GM18951 (cell line): ENCODE measurements around the gene NDUFAF2.

ENCODE experiments used
- POLR2A ChIP-seq: IDR thresholded peaks from 4 replicates; pipeline ENCODE4 v1.6.1; 2011; ENCODE audit warnings: mild to moderate bottlenecking; ENCODE audit not compliant: insufficient read length, insufficient read depth; ENCODE audit errors: extremely low read depth
- in situ Hi-C: fragments of 300-500 bp; cut with MboI; formaldehyde crosslinking; loops from one replicate; pipeline ENCODE4 v1.12.0; 2022; ENCODE audit warnings: low sequenced_read_pairs, mixed read lengths, inconsistent platforms; ENCODE audit not compliant: unreplicated experiment

The NDUFAF2 gene, protein sequence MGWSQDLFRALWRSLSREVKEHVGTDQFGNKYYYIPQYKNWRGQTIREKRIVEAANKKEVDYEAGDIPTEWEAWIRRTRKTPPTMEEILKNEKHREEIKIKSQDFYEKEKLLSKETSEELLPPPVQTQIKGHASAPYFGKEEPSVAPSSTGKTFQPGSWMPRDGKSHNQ

DNA sequence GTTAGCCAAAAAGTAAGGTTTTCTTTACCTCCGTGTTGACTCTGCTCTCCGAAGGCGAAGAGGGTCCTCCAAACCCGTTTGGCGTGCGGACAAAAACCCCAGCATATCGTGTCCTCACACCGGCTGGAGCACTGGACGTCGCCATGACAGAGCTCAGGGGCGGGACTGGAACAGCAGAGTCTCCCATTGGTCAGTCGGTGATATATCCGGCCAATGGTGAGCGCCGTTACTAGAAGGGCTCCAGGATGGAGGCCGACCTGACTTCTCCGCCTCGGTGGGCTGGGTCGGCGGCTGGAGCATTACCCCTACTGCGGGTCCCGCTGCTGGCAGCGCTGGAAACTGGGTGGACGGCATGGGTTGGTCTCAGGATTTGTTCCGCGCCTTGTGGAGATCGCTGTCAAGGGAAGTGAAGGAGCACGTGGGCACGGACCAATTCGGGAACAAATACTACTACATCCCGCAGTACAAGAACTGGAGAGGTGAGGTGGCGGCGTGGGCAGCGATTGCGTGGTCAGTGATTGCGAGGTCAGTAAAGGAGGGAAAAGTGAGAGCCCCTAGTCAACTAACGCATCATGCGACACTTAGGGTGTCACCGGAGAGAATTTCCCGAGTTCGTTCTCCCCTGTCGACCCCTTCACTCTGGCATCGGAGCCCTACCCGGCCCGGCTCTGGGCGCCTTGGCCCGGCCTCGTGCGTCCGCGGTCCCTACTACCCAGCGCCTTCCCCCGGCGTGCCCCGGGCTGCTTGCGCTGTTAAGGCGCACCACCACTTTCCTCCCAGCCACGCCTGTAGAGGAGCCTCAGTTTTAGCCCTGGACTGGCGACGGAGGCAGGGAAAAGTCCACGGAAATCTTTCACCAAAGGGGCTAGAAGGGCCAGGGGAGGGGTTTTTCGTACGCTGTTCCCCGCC, at the start of gene NDUFAF2, which contains the start of gene ERCC8:
Gene NDUFAF2, plus strand, starts transcription at position 302 of the 909 bp plus-strand sequence. Its CDS starts 51 bp downstream, at position 353.
Gene ERCC8, minus strand, starts transcription at position 167 of the 909 bp plus-strand sequence. Its CDS starts 62 bp downstream, at position 105.
- in situ Hi-C loops: no loop called here

DNA sequence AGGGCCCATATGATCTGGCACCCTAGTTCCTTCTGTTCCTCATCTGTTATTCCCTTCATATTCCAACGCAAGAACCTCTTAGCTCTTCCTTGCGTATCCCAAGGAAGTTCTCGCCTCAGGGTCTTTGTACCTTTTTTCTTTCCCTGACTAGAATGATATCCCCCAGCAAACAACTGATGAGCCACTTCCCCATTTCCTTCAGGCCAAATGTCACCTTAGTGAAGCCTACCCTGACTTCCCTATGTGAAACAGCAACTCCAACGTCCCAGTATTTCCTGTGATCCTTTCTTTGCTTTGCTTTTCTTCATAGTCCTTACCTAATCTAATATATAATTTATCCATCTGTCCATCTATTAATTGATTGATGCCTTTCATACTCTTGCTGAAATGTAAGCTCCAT, 48.0 kb upstream of the NDUFAF2 start:
- in situ Hi-C loops: no loop called here

More for the DNA sequence above, at the start of gene NDUFAF2, which contains the start of gene ERCC8:
- TF ChIP-seq POLR2A: peak; percentile 73

DNA sequence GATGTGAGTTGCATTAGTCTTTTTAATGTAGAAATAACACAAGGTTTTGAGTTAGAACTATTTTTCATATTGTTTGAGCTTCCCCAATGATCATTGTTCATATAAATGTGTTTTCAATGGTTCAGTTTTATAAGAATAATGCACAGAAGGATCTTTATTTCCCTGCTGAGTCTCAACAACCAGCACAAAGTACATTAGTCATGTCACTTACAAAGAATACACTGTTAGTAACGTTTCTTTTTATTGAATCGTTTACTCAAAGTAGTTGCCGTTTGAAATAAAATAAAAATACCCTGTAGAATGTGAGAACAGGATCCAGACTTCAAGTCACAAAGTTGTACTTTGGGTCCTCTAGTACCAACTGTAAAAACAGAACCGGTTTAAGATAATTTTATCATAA, 41.6 kb upstream of the NDUFAF2 start:
- in situ Hi-C loops: loop anchor here (25.0 kb wide), 1 partner anchor 1091 kb away; no protein-coding TSS in a partner anchor
- TF ChIP-seq POLR2A: no peak

More for the DNA sequence above, 48.0 kb upstream of the NDUFAF2 start:
- TF ChIP-seq POLR2A: no peak

DNA sequence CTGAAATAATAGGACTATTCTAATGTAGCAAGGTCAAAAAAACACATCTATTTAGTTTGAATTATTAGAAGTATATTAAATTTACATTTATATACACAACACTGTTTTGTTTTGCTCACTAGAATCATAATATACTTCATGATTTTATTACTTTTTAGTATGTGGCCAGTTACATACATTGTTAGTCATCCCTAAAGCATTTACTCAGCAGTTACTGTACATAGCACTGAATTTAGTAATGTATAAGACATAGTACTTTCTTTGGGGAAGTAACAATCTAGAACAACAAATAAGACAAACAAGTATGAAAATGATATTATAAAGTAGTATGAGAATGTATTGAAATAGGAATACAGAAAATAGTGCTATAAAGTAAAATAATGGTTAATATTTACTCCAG, 28.4 kb upstream of the NDUFAF2 start:
- in situ Hi-C loops: loop anchor here (25.0 kb wide), 1 partner anchor 1104 kb away; no protein-coding TSS in a partner anchor
- no peak for TF ChIP-seq POLR2A

DNA sequence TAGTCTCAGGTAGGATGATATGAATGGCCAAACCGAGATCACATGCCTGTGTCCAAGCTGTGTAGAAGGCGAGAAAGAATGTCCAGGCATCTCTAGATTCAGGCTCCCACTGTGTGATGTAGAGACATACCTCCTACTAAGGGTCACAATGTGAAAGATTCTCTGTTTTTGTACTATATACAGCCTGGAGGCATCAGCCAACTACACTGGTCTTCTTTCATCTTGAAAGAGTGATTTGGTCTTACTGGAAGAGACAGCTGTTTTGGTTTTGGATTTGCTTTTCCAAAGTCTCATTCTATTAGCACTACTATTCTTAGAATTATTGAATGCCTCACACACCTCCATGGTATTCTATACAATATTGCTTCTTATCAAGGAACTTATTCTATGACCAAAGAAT, 26.5 kb upstream of the NDUFAF2 start:
- in situ Hi-C loops: loop anchor here (25.0 kb wide), 1 partner anchor 1106 kb away; no protein-coding TSS in a partner anchor
- no peak for TF ChIP-seq POLR2A

DNA sequence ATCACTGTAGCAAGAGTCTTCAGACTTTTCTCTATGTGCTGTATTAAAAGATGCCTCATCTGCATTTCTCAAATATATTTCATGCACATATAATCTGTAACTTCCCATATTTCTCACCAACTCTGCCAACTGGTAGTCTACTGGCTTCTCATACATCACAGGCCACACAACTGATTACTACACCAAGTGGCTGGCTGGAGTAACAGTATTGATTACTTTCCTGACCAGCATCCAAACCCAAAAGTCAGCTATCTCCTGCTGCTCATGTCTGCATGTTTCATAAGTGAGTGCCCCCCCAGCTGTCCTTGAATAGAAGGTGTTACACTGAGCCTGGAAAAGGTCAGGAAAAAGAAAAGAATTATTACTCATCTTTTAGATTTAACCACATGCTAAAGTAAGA, 17.6 kb upstream of the NDUFAF2 start:
- no peak for TF ChIP-seq POLR2A
- in situ Hi-C loops: no loop called here

DNA sequence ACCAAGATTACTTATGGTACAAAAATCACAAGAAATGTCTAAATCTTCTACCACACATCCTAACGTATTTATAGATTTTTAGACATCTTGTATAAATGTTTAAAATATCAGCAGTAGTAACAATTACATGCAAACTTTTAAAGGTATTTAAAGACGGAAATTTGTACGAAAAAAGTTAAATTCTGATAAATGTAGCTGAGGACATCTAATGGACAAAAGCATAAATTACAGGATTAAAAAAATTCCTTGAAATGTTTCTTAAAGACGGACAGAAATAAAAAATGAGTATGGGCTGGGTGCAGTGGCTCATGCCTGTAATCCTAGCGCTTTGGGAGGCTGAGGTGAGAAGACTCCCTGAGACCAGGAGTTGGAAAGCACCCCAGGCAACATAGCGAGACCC, 16.0 kb upstream of the NDUFAF2 start:
- no peak for TF ChIP-seq POLR2A

DNA sequence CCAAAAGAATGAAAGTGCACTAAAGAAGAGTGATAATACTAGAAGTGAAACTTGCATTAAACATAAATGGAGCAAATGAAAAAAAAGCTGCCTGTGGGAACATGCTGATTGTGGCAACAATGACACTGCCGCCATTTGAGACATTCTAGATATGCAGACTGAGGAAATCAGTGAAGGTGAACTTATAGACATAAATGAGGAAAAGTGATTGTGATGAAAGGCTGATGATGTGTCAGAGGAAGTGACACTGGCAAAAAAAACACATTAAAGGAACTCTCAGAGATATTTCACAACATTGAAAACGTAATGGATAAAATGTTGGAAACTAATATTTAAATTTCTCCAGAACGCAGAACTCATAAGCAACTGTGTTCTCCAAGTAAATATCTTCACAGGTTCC, 1.4 kb upstream of the NDUFAF2 start:
- TF ChIP-seq POLR2A: no peak
- in situ Hi-C loops: no loop called here

More for the DNA sequence above, 16.0 kb upstream of the NDUFAF2 start:
- in situ Hi-C loops: no loop called here

DNA sequence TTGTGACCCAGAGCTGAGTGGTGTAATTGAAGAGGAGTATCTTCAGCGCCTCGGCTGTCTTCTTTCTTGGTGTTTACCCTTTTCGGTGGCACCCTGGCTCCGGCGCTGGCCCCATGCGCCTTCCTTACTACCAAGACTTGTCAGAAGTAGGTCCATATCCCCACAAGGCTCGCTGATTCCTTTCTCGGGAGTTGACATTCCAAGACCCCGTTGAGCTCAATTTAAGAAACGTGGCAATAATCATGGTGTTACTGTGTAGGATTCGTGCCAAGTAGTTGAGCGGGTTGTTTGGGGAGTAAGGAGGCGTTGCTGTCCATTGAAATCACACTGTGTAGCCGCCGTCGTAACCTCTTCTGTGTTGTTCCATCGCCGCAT, 795 bp downstream of the NDUFAF2 start:
- in situ Hi-C loops: no loop called here

DNA sequence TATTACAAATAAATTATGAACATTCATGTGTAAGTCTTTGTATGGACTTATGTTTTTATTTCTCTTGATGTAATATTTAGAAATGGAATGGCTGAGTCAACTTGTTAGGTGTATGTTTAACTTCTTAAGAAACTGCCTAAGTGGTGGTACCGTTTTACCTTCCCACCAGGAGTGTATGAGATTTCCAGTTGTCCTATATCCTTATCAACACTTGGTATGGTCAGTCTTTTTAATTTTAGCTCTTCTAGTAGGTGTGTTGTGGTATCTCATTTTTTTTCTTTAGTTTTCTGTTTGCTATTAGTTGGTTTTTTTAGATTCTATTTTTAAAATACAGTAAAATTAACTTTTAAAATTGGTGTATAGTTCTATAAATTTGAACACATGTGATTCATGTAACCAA, 3.7 kb downstream of the NDUFAF2 start:
- TF ChIP-seq POLR2A: no peak
- in situ Hi-C loops: no loop called here

More for the DNA sequence above, 795 bp downstream of the NDUFAF2 start:
- TF ChIP-seq POLR2A: no peak

DNA sequence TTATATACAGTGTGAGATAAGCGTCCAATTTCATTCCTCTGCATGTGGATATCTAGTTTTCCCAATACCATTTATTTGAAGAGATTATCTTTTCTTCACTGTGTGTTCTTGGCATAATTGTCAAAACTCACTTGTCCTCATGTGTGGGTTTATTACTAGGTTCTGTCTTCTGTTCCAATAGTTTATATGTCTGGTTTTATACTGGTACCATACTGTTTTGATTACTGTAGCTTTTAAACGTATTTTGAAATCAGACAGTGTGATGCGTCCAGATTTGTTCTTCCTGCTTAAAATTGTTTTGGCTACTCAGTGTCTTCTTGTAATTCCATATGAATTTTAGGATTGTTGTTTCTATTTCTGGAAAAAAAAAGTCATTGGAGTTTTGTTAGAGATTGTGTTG, 10.2 kb downstream of the NDUFAF2 start:
- in situ Hi-C loops: no loop called here
- no peak for TF ChIP-seq POLR2A

DNA sequence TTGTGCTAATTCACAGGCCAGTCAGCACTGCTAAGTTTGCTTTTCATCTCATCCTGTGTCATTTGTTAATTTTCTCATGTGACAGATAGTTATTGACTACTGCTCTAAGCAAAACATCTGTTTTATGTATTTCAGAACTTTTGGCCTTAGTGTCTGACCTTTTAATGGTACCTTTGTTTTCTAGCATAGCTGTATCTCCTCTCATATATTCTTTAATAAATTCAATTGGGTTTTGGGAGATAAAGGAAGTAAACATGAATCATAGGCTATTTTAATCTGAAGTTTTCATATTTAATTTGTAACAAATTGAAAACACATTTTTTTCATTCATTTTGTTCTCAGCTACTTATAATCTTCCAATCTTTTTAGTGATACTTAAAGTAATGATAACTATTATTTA, 13.1 kb downstream of the NDUFAF2 start:
- TF ChIP-seq POLR2A: no peak
- in situ Hi-C loops: no loop called here

DNA sequence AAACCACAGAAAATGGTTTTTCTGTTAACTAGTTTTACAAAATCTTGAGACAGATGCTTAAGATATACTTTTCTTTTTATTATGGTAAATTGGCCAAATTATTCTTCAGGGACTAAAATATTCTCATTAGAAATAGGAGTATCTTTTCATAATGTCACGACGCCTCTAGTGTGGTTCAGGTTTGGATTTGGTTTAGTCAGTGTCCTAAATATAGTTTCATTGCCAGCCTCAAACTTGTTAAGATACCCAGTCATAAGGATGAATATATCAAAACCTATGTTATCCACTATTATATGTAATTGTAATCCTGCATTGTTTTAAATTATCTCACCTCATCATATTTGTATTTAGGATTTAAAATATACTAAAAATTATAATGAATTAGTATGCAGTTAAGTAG, 13.7 kb downstream of the NDUFAF2 start:
- in situ Hi-C loops: no loop called here
- no peak for TF ChIP-seq POLR2A

DNA sequence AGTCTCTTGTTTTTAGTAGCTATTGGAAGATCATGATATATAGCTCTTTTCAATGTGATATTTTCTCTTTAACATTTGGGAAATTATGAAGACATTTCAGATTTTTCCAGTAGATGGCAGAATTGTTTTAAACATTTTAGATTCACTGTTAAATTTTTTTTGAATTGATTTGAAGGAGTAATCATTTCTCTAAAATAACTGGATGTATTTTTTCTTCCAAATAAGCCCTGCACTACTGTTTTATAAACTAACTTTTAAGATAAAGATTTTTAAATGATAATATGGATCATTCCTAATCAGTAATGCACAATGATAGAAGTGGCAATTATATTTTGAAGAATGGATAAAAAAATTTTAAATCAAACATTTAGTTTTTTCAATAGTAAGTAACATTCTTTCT, 14.2 kb downstream of the NDUFAF2 start:
- no peak for TF ChIP-seq POLR2A
- in situ Hi-C loops: no loop called here

DNA sequence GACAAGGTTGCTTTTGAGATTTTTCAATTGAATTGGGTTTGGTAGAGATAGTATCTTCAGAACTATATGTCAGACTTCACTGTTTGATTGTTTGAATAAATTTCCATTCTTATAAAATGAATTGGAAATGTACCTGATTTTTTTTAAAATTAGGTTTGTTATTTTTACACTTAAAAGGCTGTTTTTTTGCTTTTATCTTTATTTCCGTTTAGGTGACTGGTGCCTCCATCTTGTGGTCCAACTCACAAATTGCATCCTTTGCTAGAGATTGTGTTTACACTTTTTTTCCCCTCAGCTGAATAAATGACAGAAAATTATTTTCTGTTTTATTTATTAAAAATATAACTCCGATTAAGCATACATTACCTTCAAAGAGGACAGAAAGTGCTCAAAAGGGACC, 15.6 kb downstream of the NDUFAF2 start:
- in situ Hi-C loops: no loop called here
- no peak for TF ChIP-seq POLR2A
